KG1 (cell line): ENCODE results near the gene MYEF2.

ENCODE experiments used
- DNase-seq: peaks from one replicate; lab custom pipeline; 2025; lab: John Stamatoyannopoulos, UW

Gene MYEF2

GRCh38 chr15:48144889-48145288 is 33.2 kb downstream of the MYEF2 start:
- peak; percentile 8 for DNase-seq

GRCh38 chr15:48143856-48144255 is 34.2 kb downstream of the MYEF2 start:
- DNase-seq = no peak

GRCh38 chr15:48132874-48133273 is 45.2 kb downstream of the MYEF2 start:
- DNase-seq = no peak

- no peak for DNase-seq
Measured at GRCh38 chr15:48131324-48131723, 46.8 kb downstream of the MYEF2 start.

GRCh38 chr15:48126667-48127355 is 51.3 kb downstream of the MYEF2 start:
- DNase-seq = no peak

GRCh38 chr15:48121849-48122248 is 56.2 kb downstream of the MYEF2 start:
- DNase-seq = no peak

GRCh38 chr15:48120745-48121144 is 57.4 kb downstream of the MYEF2 start, which contains the start of gene SLC24A5:
TSS of gene SLC24A5 (plus strand) at chr15:48120990. CDS start at chr15:48121045, 55 bp downstream.
- no peak for DNase-seq

GRCh38 chr15:48119277-48119676 is 58.8 kb downstream of the MYEF2 start:
- DNase-seq = no peak

- no peak for DNase-seq
Measured at GRCh38 chr15:48112242-48112641, 65.9 kb downstream of the MYEF2 start.

GRCh38 chr15:48109856-48110531 is 68.1 kb downstream of the MYEF2 start:
- no peak for DNase-seq

- no peak for DNase-seq
Measured at GRCh38 chr15:48109212-48109611, 68.9 kb downstream of the MYEF2 start.

GRCh38 chr15:48105936-48106335 is 72.2 kb downstream of the MYEF2 start:
- DNase-seq = no peak

GRCh38 chr15:48103647-48104046 is 74.4 kb downstream of the MYEF2 start:
- DNase-seq = no peak

GRCh38 chr15:48102167-48102566 is 75.9 kb downstream of the MYEF2 start:
- DNase-seq = no peak

GRCh38 chr15:48101376-48101961 is 76.6 kb downstream of the MYEF2 start:
- DNase-seq = no peak

- DNase-seq = no peak
Measured at GRCh38 chr15:48097264-48097663, 80.8 kb downstream of the MYEF2 start.

GRCh38 chr15:48096813-48097212 is 81.3 kb downstream of the MYEF2 start:
- no peak for DNase-seq

- no peak for DNase-seq
Measured at GRCh38 chr15:48096355-48096786, 81.7 kb downstream of the MYEF2 start.

- no peak for DNase-seq
Measured at GRCh38 chr15:48091522-48091921, 86.6 kb downstream of the MYEF2 start.

GRCh38 chr15:48090666-48091065 is 87.4 kb downstream of the MYEF2 start:
- no peak for DNase-seq

GRCh38 chr15:48090115-48090514 is 88.0 kb downstream of the MYEF2 start:
- DNase-seq = no peak

GRCh38 chr15:48089702-48090101 is 88.4 kb downstream of the MYEF2 start:
- no peak for DNase-seq

GRCh38 chr15:48087844-48088243 is 90.3 kb downstream of the MYEF2 start:
- no peak for DNase-seq
